ENCODE data around the gene CRYBA2. TPM values are rescaled to one million over a fixed set of nuclear protein-coding genes. Genes with fewer than 3 reads are reported as not detected.
A peak's percentile ranks its signal among the peaks of the same experiment; 100 is the strongest.

The CRYBA2 gene
- total and polyA plus RNA-seq, 2 of the 8 experiments (the other 6 are each of a cell fraction or from before 2014, with no cell fraction given): not detected

GRCh38 chr2:219001577-219002394, 8.6 kb upstream of the CRYBA2 start:
- H3K36me3 ChIP-seq (ENCODE audit: control insufficient read depth in 2 of 4, insufficient read depth in 4 of 4, low read length in 3 of 4): 0 out of 8 replicates have a peak, but pooled peaks cover 0 to 5% (median 0%) of the 10 kb centered on the region in 4 experiments
- H3K4ac ChIP-seq (replicated peaks; ENCODE audit: insufficient read length, low read depth, low read length): no peak overlapping the region
- peaks cover 5 to 9% of the 10 kb centered on the region in 2 experiments for H4K20me1 ChIP-seq (replicated peaks in 1 of 2; ENCODE audit: control insufficient read depth in 1 of 2, insufficient read depth in 2 of 2, low read length in 2 of 2)
- H3K27me3 ChIP-seq (replicated peaks in 1 of 4; ENCODE audit: control insufficient read depth in 3 of 4, extremely low read depth in 1 of 4, insufficient read depth in 3 of 4, low read length in 3 of 4): peaks cover 74 to 90% (median 88%) of the 10 kb centered on the region in 4 experiments
- H3K79me1 ChIP-seq (ENCODE audit: low read depth, low read length): no peaks in the 10 kb centered on the region
- H3K9ac ChIP-seq (replicated peaks in 1 of 4; ENCODE audit: extremely low read depth in 1 of 4, low read depth in 3 of 4, low read length in 3 of 4): no peak overlapping the region
- no peak overlapping the region for H3K14ac ChIP-seq (ENCODE audit: insufficient read length)
- WGBS, 2 experiments (ENCODE audit: extremely low coverage in 1 of 2, insufficient coverage in 1 of 2, insufficient read length in 1 of 2, insufficient replicate concordance in 2 of 2, low coverage in 1 of 2, low lambda C conversion rate in 2 of 2, missing lambda C conversion rate in 1 of 2): 8% methylated on average over 15 of the region's 70 CpGs; no CpG with 5 or more reads in 1 of the 2 experiments
- no peaks in the 10 kb centered on the region for H3K79me2 ChIP-seq (ENCODE audit: control insufficient read depth in 1 of 2, insufficient read depth in 2 of 2, low read length in 2 of 2)
- H2AK5ac ChIP-seq (ENCODE audit: low read depth, low read length): no peak overlapping the region
- no peaks in the 10 kb centered on the region for H3K9me3 ChIP-seq (ENCODE audit: insufficient read depth in 2 of 2, low read depth in 1 of 2, low read length in 1 of 2)
- H4K91ac ChIP-seq (replicated peaks; ENCODE audit: insufficient read length, low read length): no peak overlapping the region
- peak overlapping the region; percentile 52 to 74 for H3K4me2 ChIP-seq (ENCODE audit: insufficient read depth in 1 of 2, low read depth in 2 of 2, low read length in 2 of 2)
- no peak overlapping the region for H2BK120ac ChIP-seq (replicated peaks; ENCODE audit: low read depth, low read length)
- H3K18ac ChIP-seq (ENCODE audit: extremely low read depth, low read length): no peak overlapping the region
- CTCF ChIA-PET (ENCODE audit: partially characterized antibody): interaction anchor here (0.6 to 19.5 kb wide), 54 partner anchors 9 to 520 kb away, joined by 3 to 284 read pairs (median 4); partner anchors contain the start of genes CFAP65, CRYBA2, FEV and IHH
- DNase-seq (ENCODE audit: low read depth in 1 of 2, low spot score in 2 of 2) (peak in 1 of 2 experiments; percentile 58), FAIRE-seq (no peak)
- H2BK12ac ChIP-seq (ENCODE audit: low read depth, low read length): 0 out of 2 replicates have a peak overlapping the region, but pooled peaks have one; percentile 9
- no peak overlapping the region for H2BK5ac ChIP-seq (ENCODE audit: low read depth, low read length)
- H3K27ac ChIP-seq (ENCODE audit: low read depth, low read length): no peak overlapping the region
- H3K4me1 ChIP-seq (replicated peaks in 1 of 4; ENCODE audit: control insufficient read depth in 3 of 4, insufficient read depth in 4 of 4, low read length in 3 of 4): peaks cover 0 to 32% (median 22%) of the 10 kb centered on the region in 4 experiments; a peak in 6 of 7 replicates
- peak overlapping the region; percentile 1 to 65 (median 14); a peak in 4 of 8 replicates for H3K4me3 ChIP-seq (ENCODE audit: extremely low read depth in 1 of 4, insufficient read depth in 2 of 4, low read depth in 3 of 4, low read length in 4 of 4)
- no peak overlapping the region for H2BK15ac ChIP-seq (ENCODE audit: low read length)
- no peak overlapping the region for H3K23ac ChIP-seq (ENCODE audit: insufficient read length)
- no peak overlapping the region for H2BK20ac ChIP-seq (ENCODE audit: low read length)
- H4K5ac ChIP-seq (ENCODE audit: insufficient read length, low read depth, low read length): no peak overlapping the region
- H3K56ac ChIP-seq (replicated peaks; ENCODE audit: insufficient read length, low read depth, low read length): no peak overlapping the region
- H2AFZ ChIP-seq (ENCODE audit: low read length): no peak overlapping the region
- H3K23me2 ChIP-seq (ENCODE audit: low read depth, low read length): peaks cover 10% of the 10 kb centered on the region; the same call in 1 of the 2 replicates
- H4K8ac ChIP-seq (ENCODE audit: extremely low read depth, insufficient read depth, low read length): 0 out of 2 replicates have a peak overlapping the region, but pooled peaks have one; percentile 38
- POLR2A ChIA-PET (ENCODE audit: partially characterized antibody): interaction anchor here (1.1 to 1.3 kb wide), 2 partner anchors 11 to 14 kb away, joined by 3 to 4 read pairs; no protein-coding TSS in a partner anchor
- TF ChIP-seq EZH2 (IDR thresholded peaks at IDR 0.05; ENCODE audit: low read depth, low read length, severe bottlenecking) (peak; percentile 91), SP1 (IDR thresholded peaks at IDR 0.05; ENCODE audit: low read depth, low read length) (no peak), SUZ12 (IDR thresholded peaks at IDR 0.05; ENCODE audit: low read length) (peak; percentile 84), KDM4A (IDR thresholded peaks at IDR 0.05; ENCODE audit: low read depth, low read length, severe bottlenecking) (no peak), POLR2AphosphoS5 (IDR thresholded peaks at IDR 0.05; ENCODE audit: low read depth, low read length) (no peak), BRCA1 (IDR thresholded peaks at IDR 0.05; ENCODE audit: low read depth, low read length) (no peak), CHD2 (IDR thresholded peaks at IDR 0.05; ENCODE audit: low read length) (no peak), SP2 (IDR thresholded peaks at IDR 0.05; ENCODE audit: low read length) (no peak), CEBPB (IDR thresholded peaks at IDR 0.05; ENCODE audit: low read depth, low read length) (no peak), SIN3A (conservative IDR thresholded peaks at IDR 0.05 in 1 of 2, IDR thresholded peaks at IDR 0.05 in 1 of 2; ENCODE audit: low read depth in 1 of 2, low read length in 2 of 2) (no peak), SIX5 (IDR thresholded peaks at IDR 0.05; ENCODE audit: low read depth, low read length) (no peak), MAX (IDR thresholded peaks at IDR 0.05) (0 out of 2 replicates have a peak, but pooled peaks have one; percentile 22)
